Mucosa of descending colon (tissue), 3 donors: ENCODE results near the gene LSM14B. TPM values are rescaled to one million over a fixed set of nuclear protein-coding genes. Genes with fewer than 3 reads are reported as not detected.
"Not testable (repeated sequence)": the region's sequence is repeated elsewhere in the genome, so short reads cannot be mapped to it uniquely, and the experiment has no call there.

Experiments used
- ATAC-seq: fragments of 200-7000 bp; cut with Tn5 transposase; one replicate; pipeline ENCODE4 v1.9.1; 2020; ENCODE audit warnings: mild to moderate bottlenecking, moderate library complexity
- DNase-seq, 3 donors: peaks; one replicate each; pipeline ENCODE4 v3.0.0-alpha.2; 2020
- H3K36me3 ChIP-seq: fragments of 200-600 bp; one replicate; pipeline ENCODE4 v1.8.0; 2021; ENCODE audit warnings: low read depth, mild to moderate bottlenecking
- H3K4me1 ChIP-seq: fragments of 200-600 bp; one replicate; pipeline ENCODE4 v1.8.0; 2021; ENCODE audit warnings: low read depth, mild to moderate bottlenecking
- H3K4me3 ChIP-seq: fragments of 200-600 bp; one replicate; pipeline ENCODE4 v1.8.0; 2021; ENCODE audit warnings: mild to moderate bottlenecking
- H3K9me3 ChIP-seq: fragments of 200-600 bp; one replicate; pipeline ENCODE4 v1.8.0; 2021; ENCODE audit warnings: mild to moderate bottlenecking
- intact Hi-C, 2 donors: fragments of 100-400 bp; cut with DNase I in 1 of 2; cut with micrococcal nuclease in 1 of 2; formaldehyde crosslinking; loops; one replicate each; pipeline versions ENCODE4 v1.11.0 to v1.11.1; 2022; cut with DNase I, micrococcal nuclease
- total RNA-seq, 3 donors: library from RNA; stranded (reverse); fragmentation: NEBNext Ultra II Directional in 2 of 3; extraction: Animal tissue kit (Norgen Biotek cat#: 25700) in 2 of 3; gene quantifications; one replicate each; pipeline versions ENCODE4 v1.2.1 to v1.2.4, GENCODE V29; 2021 to 2023
- TF ChIP-seq, protein P1 (sequence below): fragments of 200-600 bp; IDR thresholded peaks from one replicate; pipeline ENCODE4 v1.8.0; 2022; ENCODE audit warnings: antibody characterized with exemption, mild to moderate bottlenecking
- donor health status: DM: no; HTN: no; CAD: no; lungs with moderate emphysema.
- donor health status: DM: no; HTN: no; CAD: no.
- donor health status: DM: no; HTN: yes; CAD: no.

Gene LSM14B
- total RNA-seq, 3 donors from 2014 or later = 33.5 to 49.1 (median 36.1) TPM

- DNase-seq = no peak
- intact Hi-C loops = loop anchor here in 1 of 2 donors (10.0 kb wide), 1 partner anchor 133 kb away; no protein-coding TSS in a partner anchor
- H3K9me3 ChIP-seq = no peaks in the 10 kb centered on the region
- ATAC-seq = no peak
- H3K36me3 ChIP-seq = no peaks in the 10 kb centered on the region
- no peak overlapping the region for H3K4me3 ChIP-seq
- TF ChIP-seq, protein P1, sequence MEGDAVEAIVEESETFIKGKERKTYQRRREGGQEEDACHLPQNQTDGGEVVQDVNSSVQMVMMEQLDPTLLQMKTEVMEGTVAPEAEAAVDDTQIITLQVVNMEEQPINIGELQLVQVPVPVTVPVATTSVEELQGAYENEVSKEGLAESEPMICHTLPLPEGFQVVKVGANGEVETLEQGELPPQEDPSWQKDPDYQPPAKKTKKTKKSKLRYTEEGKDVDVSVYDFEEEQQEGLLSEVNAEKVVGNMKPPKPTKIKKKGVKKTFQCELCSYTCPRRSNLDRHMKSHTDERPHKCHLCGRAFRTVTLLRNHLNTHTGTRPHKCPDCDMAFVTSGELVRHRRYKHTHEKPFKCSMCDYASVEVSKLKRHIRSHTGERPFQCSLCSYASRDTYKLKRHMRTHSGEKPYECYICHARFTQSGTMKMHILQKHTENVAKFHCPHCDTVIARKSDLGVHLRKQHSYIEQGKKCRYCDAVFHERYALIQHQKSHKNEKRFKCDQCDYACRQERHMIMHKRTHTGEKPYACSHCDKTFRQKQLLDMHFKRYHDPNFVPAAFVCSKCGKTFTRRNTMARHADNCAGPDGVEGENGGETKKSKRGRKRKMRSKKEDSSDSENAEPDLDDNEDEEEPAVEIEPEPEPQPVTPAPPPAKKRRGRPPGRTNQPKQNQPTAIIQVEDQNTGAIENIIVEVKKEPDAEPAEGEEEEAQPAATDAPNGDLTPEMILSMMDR = no peak
- peaks cover 8% of the 10 kb centered on the region for H3K4me1 ChIP-seq
Observed at GRCh38 chr20:62147528-62147927, 25.3 kb downstream of the LSM14B start.

DNA sequence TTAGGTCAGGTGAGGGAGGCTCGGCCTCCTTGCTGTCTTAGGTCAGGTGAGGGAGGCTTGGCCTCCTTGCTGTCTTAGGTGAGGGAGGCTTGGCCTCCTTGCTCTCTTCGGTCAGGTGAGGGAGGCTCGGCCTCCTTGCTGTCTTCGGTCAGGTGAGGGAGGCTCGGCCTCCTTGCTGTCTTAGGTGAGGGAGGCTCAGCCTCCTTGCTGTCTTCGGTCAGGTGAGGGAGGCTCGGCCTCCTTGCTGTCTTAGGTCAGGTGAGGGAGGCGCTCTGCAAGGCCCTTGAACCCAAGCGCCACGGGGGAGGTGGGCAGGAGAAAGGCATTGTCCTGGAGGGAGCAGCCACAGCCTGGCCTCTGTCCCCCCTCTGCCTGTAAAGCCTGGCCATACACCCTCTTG is 26.1 kb downstream of the LSM14B start:
- intact Hi-C loops = loop anchor here in 1 of 2 donors (10.0 kb wide), 1 partner anchor 134 kb away; no protein-coding TSS in a partner anchor
- not testable (repeated sequence) for H3K4me1 ChIP-seq, H3K36me3 ChIP-seq, ATAC-seq, H3K4me3 ChIP-seq, DNase-seq, H3K9me3 ChIP-seq

- Histone ChIP-seq H3K4me1 (peaks cover 8% of the 10 kb centered on the region), H3K36me3 (no peaks in the 10 kb centered on the region), H3K4me3 (no peak overlapping the region), H3K9me3 (no peaks in the 10 kb centered on the region)
- no peak for ATAC-seq
- TF ChIP-seq, protein P1 = no peak
- no peak for DNase-seq
- intact Hi-C loops = loop anchor here in 1 of 2 donors (10.0 kb wide), 1 partner anchor 134 kb away; no protein-coding TSS in a partner anchor
Observed at GRCh38 chr20:62148908-62149314, 26.6 kb downstream of the LSM14B start.

DNA sequence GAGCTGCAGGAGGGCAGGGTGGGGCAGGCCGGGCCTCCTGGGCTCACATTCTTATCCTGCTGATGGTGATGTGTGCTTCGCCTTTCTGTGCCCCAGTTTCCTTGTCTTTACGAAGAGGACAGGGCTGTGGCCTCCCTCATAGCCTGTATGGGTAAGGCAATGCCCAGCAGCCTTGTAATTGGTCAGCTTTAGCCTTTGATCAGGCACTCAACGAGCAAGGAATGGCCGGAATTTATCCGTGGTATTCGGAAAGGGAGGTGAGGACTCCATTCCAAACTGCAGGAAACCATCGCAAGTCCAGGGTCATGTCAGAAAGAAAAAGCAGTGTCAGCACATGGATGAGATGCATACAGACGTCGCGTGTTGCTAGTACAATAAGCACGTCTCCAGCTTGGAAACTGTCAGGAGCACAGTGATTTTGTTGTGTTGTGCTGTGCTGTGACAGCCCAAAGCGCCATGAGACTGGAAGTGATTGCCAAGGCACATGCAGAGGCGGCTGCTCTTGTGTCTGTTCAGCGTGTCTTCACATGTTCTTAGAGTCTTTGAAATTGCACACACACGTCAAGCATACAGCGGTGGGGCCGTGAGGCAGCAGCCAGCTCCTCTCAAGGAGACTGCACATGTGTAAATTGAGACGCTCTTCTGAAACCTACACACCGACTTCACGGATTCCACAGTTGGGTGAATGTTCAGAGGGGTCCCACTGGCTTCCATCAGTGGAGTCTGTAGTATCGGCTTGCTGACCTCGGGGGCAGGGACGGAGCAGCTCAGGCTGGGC is 27.4 kb downstream of the LSM14B start:
- TF ChIP-seq, protein P1 = no peak
- no peak overlapping the region for H3K4me3 ChIP-seq
- no peak for ATAC-seq
- DNase-seq = no peak
- no peaks in the 10 kb centered on the region for H3K9me3 ChIP-seq
- intact Hi-C loops = loop anchor here in 1 of 2 donors (10.0 kb wide), 1 partner anchor 135 kb away; no protein-coding TSS in a partner anchor
- peaks cover 5% of the 10 kb centered on the region for H3K4me1 ChIP-seq
- H3K36me3 ChIP-seq = no peaks in the 10 kb centered on the region

- DNase-seq (no peak), ATAC-seq (no peak)
- TF ChIP-seq, protein P1 = no peak
- H3K9me3 ChIP-seq = no peaks in the 10 kb centered on the region
- H3K4me1 ChIP-seq = no peaks in the 10 kb centered on the region
- H3K36me3 ChIP-seq = no peaks in the 10 kb centered on the region
- intact Hi-C loops = no loop called here
- no peak overlapping the region for H3K4me3 ChIP-seq
Observed at GRCh38 chr20:62150310-62150575, 28.0 kb downstream of the LSM14B start.

GRCh38 chr20:62151225-62151624 is 28.9 kb downstream of the LSM14B start:
- H3K4me3 ChIP-seq = no peak overlapping the region
- no peak for ATAC-seq
- DNase-seq = no peak
- no peaks in the 10 kb centered on the region for H3K9me3 ChIP-seq
- no peaks in the 10 kb centered on the region for H3K4me1 ChIP-seq
- TF ChIP-seq, protein P1 = no peak
- H3K36me3 ChIP-seq = no peaks in the 10 kb centered on the region
- intact Hi-C loops = no loop called here
